Trophoblast cell (in vitro differentiated cells and primary cell): ENCODE results near the gene FOXI3. TPM values are rescaled to one million over a fixed set of nuclear protein-coding genes. Genes with fewer than 3 reads are reported as not detected.

ENCODE experiments used
- DNase-seq, 2 donors: peaks; one replicate each; pipeline ENCODE4 v3.0.0-alpha.2; 2016
- H2AFZ ChIP-seq: 2 replicates; pipeline ENCODE4 v1.6.1; 2013; ENCODE audit warnings: low read length, moderate library complexity, mild to moderate bottlenecking; ENCODE audit not compliant: insufficient read depth, poor library complexity
- H2AK5ac ChIP-seq: 2 replicates; pipeline ENCODE4 v1.6.1; 2013; ENCODE audit warnings: mild to moderate bottlenecking, low read length
- H2BK120ac ChIP-seq: 2 replicates; pipeline ENCODE4 v1.6.1; 2013; ENCODE audit warnings: low read length, mild to moderate bottlenecking, moderate library complexity; ENCODE audit not compliant: insufficient read depth, poor library complexity
- H2BK12ac ChIP-seq: 2 replicates; pipeline ENCODE4 v1.6.1; 2013; ENCODE audit warnings: mild to moderate bottlenecking, low read length, moderate library complexity
- H2BK5ac ChIP-seq: 2 replicates; pipeline ENCODE4 v1.6.1; 2013; ENCODE audit warnings: low read length, low read depth, moderate library complexity, mild to moderate bottlenecking; ENCODE audit not compliant: poor library complexity
- H3K14ac ChIP-seq: 2 replicates; pipeline ENCODE4 v1.6.1; 2013; ENCODE audit warnings: mild to moderate bottlenecking, low read length
- H3K18ac ChIP-seq: 2 replicates; pipeline ENCODE4 v1.6.1; 2013; ENCODE audit warnings: mild to moderate bottlenecking, low read length
- H3K23ac ChIP-seq: 2 replicates; pipeline ENCODE4 v1.6.1; 2013; ENCODE audit warnings: low read length
- H3K27ac ChIP-seq: 2 replicates; pipeline ENCODE4 v1.5.1; 2013; ENCODE audit warnings: low read depth, mild to moderate bottlenecking, inconsistent platforms, low read length, moderate library complexity
- H3K27me3 ChIP-seq: 2 replicates; pipeline ENCODE4 v1.6.1; 2013; ENCODE audit warnings: inconsistent platforms, mild to moderate bottlenecking, low read length, moderate library complexity; ENCODE audit not compliant: insufficient read depth
- H3K36me3 ChIP-seq, 2 experiments: 1 replicate in 1 of 2; 2 replicates in 1 of 2; pipeline ENCODE4 v1.6.1; 2013; ENCODE audit warnings: low read length in 2 of 2, mild to moderate bottlenecking in 2 of 2, moderate library complexity in 1 of 2; ENCODE audit not compliant: insufficient read depth in 2 of 2, control insufficient read depth in 1 of 2
- H3K4ac ChIP-seq: 2 replicates; pipeline ENCODE4 v1.6.1; 2013; ENCODE audit warnings: low read depth, mild to moderate bottlenecking, low read length, moderate library complexity
- H3K4me1 ChIP-seq, 2 experiments: 1 replicate in 1 of 2; 2 replicates in 1 of 2; pipeline ENCODE4 v1.6.1; 2013; ENCODE audit warnings: low read length in 2 of 2, mild to moderate bottlenecking in 2 of 2, moderate library complexity in 1 of 2; ENCODE audit not compliant: insufficient read depth in 2 of 2, control insufficient read depth in 1 of 2
- H3K4me2 ChIP-seq: 2 replicates; pipeline ENCODE4 v1.6.1; 2013; ENCODE audit warnings: inconsistent platforms, mild to moderate bottlenecking, low read length, moderate library complexity
- H3K4me3 ChIP-seq: 2 replicates; pipeline ENCODE4 v1.5.1; 2013; ENCODE audit warnings: mild to moderate bottlenecking, low read depth, low read length, inconsistent platforms
- H3K79me1 ChIP-seq: one replicate; pipeline ENCODE4 v1.6.1; 2013; ENCODE audit warnings: low read length
- H3K79me2 ChIP-seq: 2 replicates; pipeline ENCODE4 v1.6.1; 2013; ENCODE audit warnings: low read length, mild to moderate bottlenecking; ENCODE audit not compliant: control insufficient read depth, insufficient read depth, poor library complexity
- H3K9ac ChIP-seq: 2 replicates; pipeline ENCODE4 v1.6.1; 2013; ENCODE audit warnings: mild to moderate bottlenecking, low read length
- H3K9me3 ChIP-seq: 2 replicates; pipeline ENCODE4 v1.6.1; 2013; ENCODE audit warnings: low read depth, mild to moderate bottlenecking, control low read depth, inconsistent platforms, low read length; ENCODE audit not compliant: insufficient read depth
- H4K12ac ChIP-seq: 2 replicates; pipeline ENCODE4 v1.6.1; 2013; ENCODE audit warnings: low read depth, mild to moderate bottlenecking, low read length, moderate library complexity
- H4K8ac ChIP-seq: 2 replicates; pipeline ENCODE4 v1.6.1; 2013; ENCODE audit warnings: low read depth, mild to moderate bottlenecking, low read length, moderate library complexity
- H4K91ac ChIP-seq: one replicate; pipeline ENCODE4 v1.6.1; 2013; ENCODE audit warnings: low read depth, mild to moderate bottlenecking, low read length, moderate library complexity
- WGBS: extraction: QIAGEN DNeasy Blood & Tissue Kit; methylation state at CpG from one replicate; pipeline ENCODE4 v1.1.7; 2013; ENCODE audit warnings: missing lambda C conversion rate; ENCODE audit not compliant: insufficient read length, insufficient coverage; ENCODE audit errors: extremely low coverage; 5-methylcytosine and 5-hydroxymethylcytosine counted together
- polyA plus RNA-seq: library from polyadenylated mRNA; stranded (reverse); fragments of 200-250 nt; gene quantifications from 2 replicates; pipeline ENCODE4 v1.2.3, GENCODE V29; 2013

Gene FOXI3
- polyA plus RNA-seq = 51.2 and 54.5 TPM in 2 replicates

GRCh38 chr2:88452565-88452905 is at the start of gene FOXI3:
TSS of gene FOXI3 (minus strand) at chr2:88452693. CDS start at chr2:88452535, 158 bp downstream.
- peak within 1 kb of the TSS; percentile 77 for H3K4me3 ChIP-seq
- H4K12ac ChIP-seq = peak within 1 kb of the TSS; percentile 80
- peak; percentile 35 to 60 for DNase-seq
- H3K9me3 ChIP-seq = no peaks in the 10 kb centered on the region
- H3K79me1 ChIP-seq = peaks cover 4% of the 10 kb centered on the region
- peak within 1 kb of the TSS; percentile 75 for H2AFZ ChIP-seq
- H4K91ac ChIP-seq = peak within 1 kb of the TSS; percentile 58
- peak within 1 kb of the TSS; percentile 90 for H3K4ac ChIP-seq
- peak within 1 kb of the TSS; percentile 35 for H2BK5ac ChIP-seq
- H2AK5ac ChIP-seq = no peak within 1 kb of the TSS
- H3K23ac ChIP-seq = no peak within 1 kb of the TSS
- peak within 1 kb of the TSS; percentile 58 for H3K18ac ChIP-seq
- H3K27ac ChIP-seq = peak within 1 kb of the TSS; percentile 7
- H4K8ac ChIP-seq = peak within 1 kb of the TSS; percentile 71
- no peak within 1 kb of the TSS for H3K9ac ChIP-seq
- H3K27me3 ChIP-seq = no peaks in the 10 kb centered on the region
- peak within 1 kb of the TSS; percentile 36 for H3K14ac ChIP-seq
- peak within 1 kb of the TSS; percentile 45 for H2BK12ac ChIP-seq
- H3K79me2 ChIP-seq = peaks cover 9% of the 10 kb centered on the region
- no CpG with 5 or more reads among the region's 48 CpGs for WGBS
- H2BK120ac ChIP-seq = peak within 1 kb of the TSS; percentile 30
- H3K4me2 ChIP-seq = peak within 1 kb of the TSS; percentile 85
- no peaks in the 10 kb centered on the region for H3K4me1 ChIP-seq
- H3K36me3 ChIP-seq = peaks cover 7% of the 10 kb centered on the region in 2 experiments

GRCh38 chr2:88500691-88501090 is 48.2 kb upstream of the FOXI3 start:
- Histone ChIP-seq H3K4me3 (no peak overlapping the region), H4K8ac (no peak overlapping the region), H3K14ac (no peak overlapping the region), H3K4ac (no peak overlapping the region), H4K12ac (no peak overlapping the region), H3K79me1 (no peaks in the 10 kb centered on the region), H2AK5ac (no peak overlapping the region), H3K9ac (no peak overlapping the region), H3K4me1 (peaks cover 4 to 10% of the 10 kb centered on the region in 2 experiments), H4K91ac (no peak overlapping the region), H3K79me2 (no peaks in the 10 kb centered on the region), H3K4me2 (no peak overlapping the region), H2AFZ (no peak overlapping the region), H2BK5ac (no peak overlapping the region), H3K23ac (no peak overlapping the region), H3K36me3 (no peaks in the 10 kb centered on the region), H2BK120ac (no peak overlapping the region), H3K18ac (no peak overlapping the region), H2BK12ac (no peak overlapping the region), H3K27me3 (no peaks in the 10 kb centered on the region), H3K9me3 (no peaks in the 10 kb centered on the region), H3K27ac (no peak overlapping the region)
- DNase-seq = peak in 1 of 2 donors; percentile 55
- WGBS = no CpG with 5 or more reads among the region's 2 CpGs

GRCh38 chr2:88499204-88499603 is 46.7 kb upstream of the FOXI3 start:
- Histone ChIP-seq H3K4me2 (no peak overlapping the region), H3K79me1 (no peaks in the 10 kb centered on the region), H3K4me3 (no peak overlapping the region), H2AK5ac (no peak overlapping the region), H4K91ac (peak overlapping the region; percentile 28), H2AFZ (no peak overlapping the region), H3K23ac (no peak overlapping the region), H3K27me3 (no peaks in the 10 kb centered on the region), H3K36me3 (no peaks in the 10 kb centered on the region), H3K9me3 (no peaks in the 10 kb centered on the region), H3K79me2 (no peaks in the 10 kb centered on the region), H3K27ac (no peak overlapping the region), H2BK5ac (no peak overlapping the region), H3K14ac (no peak overlapping the region), H4K12ac (no peak overlapping the region), H3K4ac (no peak overlapping the region), H3K18ac (no peak overlapping the region), H2BK12ac (peak overlapping the region; percentile 58), H4K8ac (no peak overlapping the region), H3K9ac (no peak overlapping the region), H2BK120ac (no peak overlapping the region), H3K4me1 (peaks cover 4 to 10% of the 10 kb centered on the region in 2 experiments)
- DNase-seq = no peak
- WGBS = no CpG with 5 or more reads among the region's 1 CpG

GRCh38 chr2:88493481-88493880 is 41.0 kb upstream of the FOXI3 start:
- Histone ChIP-seq H3K14ac (no peak overlapping the region), H2AFZ (no peak overlapping the region), H3K4ac (no peak overlapping the region), H2AK5ac (no peak overlapping the region), H3K9ac (no peak overlapping the region), H2BK5ac (no peak overlapping the region), H3K9me3 (no peaks in the 10 kb centered on the region), H3K4me3 (no peak overlapping the region), H4K12ac (no peak overlapping the region), H3K27me3 (no peaks in the 10 kb centered on the region), H3K36me3 (no peaks in the 10 kb centered on the region), H3K79me1 (no peaks in the 10 kb centered on the region), H4K8ac (no peak overlapping the region), H2BK120ac (no peak overlapping the region), H3K79me2 (no peaks in the 10 kb centered on the region), H3K18ac (no peak overlapping the region), H2BK12ac (no peak overlapping the region), H3K4me1 (peaks cover 4 to 10% of the 10 kb centered on the region in 2 experiments), H3K23ac (no peak overlapping the region), H3K27ac (no peak overlapping the region), H3K4me2 (no peak overlapping the region), H4K91ac (no peak overlapping the region)
- DNase-seq = no peak
- no CpG with 5 or more reads among the region's 4 CpGs for WGBS
